HepG2 (cell line): ENCODE results near the gene FER1L5. TPM values are rescaled to one million over a fixed set of nuclear protein-coding genes. Genes with fewer than 3 reads are reported as not detected.

Experiments
- ATAC-seq: fragments of 200-7000 bp; cut with Tn5 transposase; 3 replicates; pipeline ENCODE4 v1.9.1; 2020; ENCODE audit warnings: mild to moderate bottlenecking, moderate library complexity
- BruUV-seq: library from RNA; stranded (reverse); fragments of 400-500 nt; replicated peaks from 2 replicates; lab custom pipeline; 2021; lab: Mats Ljungman, UMichigan
- CTCF ChIA-PET: fragments of 300-600 bp; formaldehyde crosslinking; extraction: SDS; loops from one replicate; lab custom pipeline; 2021; ENCODE audit warnings: low total read pairs, inconsistent platforms, low intra/inter-chr PET ratio; lab: Yijun Ruan, JAX
- POLR2A ChIA-PET: fragments of 350-600 bp; sonication (Branson Sonifier 250); formaldehyde crosslinking; loops from one replicate; lab custom pipeline; 2020; ENCODE audit warnings: antibody characterized with exemption, inconsistent platforms; lab: Yijun Ruan, JAX
- DNase-seq: peaks from one replicate; pipeline ENCODE4 v3.0.0-alpha.2; 2015; ENCODE audit warnings: low spot score
- FAIRE-seq: peaks from 3 replicates; lab custom pipeline; 2011; peaks lifted over from hg19 to GRCh38; lab: Jason Lieb, UNC
- H2AFZ ChIP-seq: one replicate; pipeline ENCODE4 v1.6.1; 2011; ENCODE audit warnings: low read length, inconsistent platforms
- H3K27ac ChIP-seq: fragments of 300-600 bp; 3 replicates; pipeline ENCODE4 v1.8.0; 2011; ENCODE audit warnings: mixed run types, mild to moderate bottlenecking, mixed read lengths, low read length, inconsistent platforms; ENCODE audit not compliant: insufficient read depth; ENCODE audit errors: extremely low read length
- H3K27me3 ChIP-seq, 2 experiments: fragments of 200-600 bp in 1 of 2; 2 replicates in 1 of 2; 3 replicates in 1 of 2; pipeline versions ENCODE4 v1.6.0 to v1.8.0; 2011; ENCODE audit warnings: low read length in 2 of 2, mild to moderate bottlenecking in 2 of 2, moderate library complexity in 2 of 2, inconsistent platforms in 1 of 2; ENCODE audit not compliant: insufficient read depth in 2 of 2, control insufficient read depth in 1 of 2
- H3K36me3 ChIP-seq, 2 experiments: fragments of 200-600 bp in 1 of 2; replicated peaks in 1 of 2; 2 replicates in 1 of 2; 3 replicates in 1 of 2; pipeline versions ENCODE4 v1.5.1 to v1.8.0; 2011; ENCODE audit warnings: low read length in 2 of 2, inconsistent platforms in 1 of 2; ENCODE audit not compliant: insufficient read depth in 2 of 2, control insufficient read depth in 1 of 2
- H3K4me1 ChIP-seq: 2 replicates; pipeline ENCODE4 v1.5.1; 2012; ENCODE audit warnings: low read length, inconsistent platforms; ENCODE audit not compliant: insufficient read depth
- H3K4me2 ChIP-seq: 2 replicates; pipeline ENCODE4 v1.6.0; 2011; ENCODE audit warnings: low read depth, low read length, inconsistent platforms
- H3K4me3 ChIP-seq, 3 experiments: fragments of 200-600 bp in 1 of 3; sonication (generic), shearing (Covaris generic) in 1 of 3; replicated peaks in 1 of 3; 2 replicates each; pipeline ENCODE4 v1.5.1; 2011 to 2016; ENCODE audit warnings: low read length in 3 of 3, inconsistent platforms in 2 of 3, low read depth in 2 of 3, mild to moderate bottlenecking in 2 of 3, control low read depth in 1 of 3, mixed read lengths in 1 of 3; ENCODE audit not compliant: insufficient read depth in 1 of 3
- H3K79me2 ChIP-seq: one replicate; pipeline ENCODE4 v1.6.1; 2011; ENCODE audit warnings: low read length, inconsistent platforms; ENCODE audit not compliant: insufficient read depth
- H3K9ac ChIP-seq: 2 replicates; pipeline ENCODE4 v1.6.0; 2011; ENCODE audit warnings: mild to moderate bottlenecking, low read depth, low read length, inconsistent platforms; ENCODE audit not compliant: insufficient read depth
- H3K9me3 ChIP-seq: 2 replicates; pipeline ENCODE4 v1.5.1; 2012; ENCODE audit warnings: mild to moderate bottlenecking, low read length
- H4K20me1 ChIP-seq: 2 replicates; pipeline ENCODE4 v1.6.0; 2011; ENCODE audit warnings: inconsistent platforms, mild to moderate bottlenecking, low read length, moderate library complexity; ENCODE audit not compliant: insufficient read depth
- AGO2 ChIP-seq: fragments of 200-400 bp; formaldehyde crosslinking; optimal IDR thresholded peaks from 2 replicates; pipeline ENCODE3; 2017; ENCODE audit warnings: mild to moderate bottlenecking, low read depth, low read length, moderate library complexity
- ARNTL ChIP-seq: sonication (generic); formaldehyde crosslinking; IDR thresholded peaks from 2 replicates; pipeline ENCODE4 v1.4.0; 2020; ENCODE audit warnings: mild to moderate bottlenecking, missing genetic modification reagents
- ESRRA ChIP-seq: sonication (generic); formaldehyde crosslinking; IDR thresholded peaks from 2 replicates; pipeline ENCODE4 v1.5.1; 2020; ENCODE audit warnings: mild to moderate bottlenecking, low read depth, missing genetic modification reagents
- HOXA5 ChIP-seq: sonication (generic); formaldehyde crosslinking; IDR thresholded peaks from 2 replicates; pipeline ENCODE4 v1.4.0; 2020; ENCODE audit warnings: missing genetic modification reagents
- HOXA9 ChIP-seq: sonication (generic); formaldehyde crosslinking; IDR thresholded peaks from 2 replicates; pipeline ENCODE4 v1.8.1; 2022; ENCODE audit warnings: missing genetic modification reagents, mild to moderate bottlenecking, moderate library complexity, borderline replicate concordance
- POLR2A ChIP-seq, 2 experiments: IDR thresholded peaks; 2 replicates each; pipeline ENCODE4 v1.6.1; 2011; ENCODE audit warnings: low read depth in 2 of 2, low read length in 2 of 2, mild to moderate bottlenecking in 1 of 2, moderate library complexity in 1 of 2; ENCODE audit not compliant: insufficient read depth in 1 of 2
- RBM22 ChIP-seq: fragments of 200-400 bp; formaldehyde crosslinking; optimal IDR thresholded peaks from 2 replicates; pipeline ENCODE3; 2017; ENCODE audit warnings: mild to moderate bottlenecking, low read length, moderate library complexity
- SKI ChIP-seq: fragments of 450-650 bp; IDR thresholded peaks from one replicate; pipeline ENCODE4 v1.6.1; 2018; ENCODE audit warnings: mild to moderate bottlenecking; ENCODE audit not compliant: partially characterized antibody
- ZNF335 ChIP-seq: sonication (generic); formaldehyde crosslinking; IDR thresholded peaks from 2 replicates; pipeline ENCODE4 v1.4.0; 2020; ENCODE audit warnings: missing genetic modification reagents
- ZNF354B ChIP-seq: sonication (generic); formaldehyde crosslinking; IDR thresholded peaks from 2 replicates; pipeline ENCODE4 v1.8.0; 2022; ENCODE audit warnings: mild to moderate bottlenecking, missing genetic modification reagents
- ZNF441 ChIP-seq: sonication (generic); formaldehyde crosslinking; IDR thresholded peaks from 2 replicates; pipeline ENCODE4 v1.7.0; 2021; ENCODE audit warnings: missing genetic modification reagents, borderline replicate concordance
- ZNF788 ChIP-seq: sonication (generic); formaldehyde crosslinking; IDR thresholded peaks from 2 replicates; pipeline ENCODE4 v1.5.0; 2020; ENCODE audit warnings: mild to moderate bottlenecking, missing genetic modification reagents, borderline replicate concordance
- WGBS: methylation state at CpG from one replicate; pipeline ENCODE4 v1.1.6; 2017; ENCODE audit warnings: low lambda C conversion rate; 5-methylcytosine and 5-hydroxymethylcytosine counted together
- in situ Hi-C: cut with HindIII; loops from 2 replicates; pipeline ENCODE4 v1.10.0; 2017; ENCODE audit warnings: low pct_unique_long_range_greater_than_20kb; ENCODE audit not compliant: extremely low pct_ligation_motif_present
- intact Hi-C: fragments of 100-400 bp; cut with micrococcal nuclease; formaldehyde crosslinking; loops from one replicate; pipeline ENCODE4 v1.10.0; 2022; ENCODE audit not compliant: unreplicated experiment
- polyA plus RNA-seq, 8 experiments: library from polyadenylated mRNA; depleted of rRNA in 3 of 8; stranded (reverse) in 7 of 8; unstranded in 1 of 8; fragments of >200 nt; fragmentation: Illumina TruSeq in 4 of 8; extraction: Trizol in 4 of 8; gene quantifications; 2 replicates each; pipeline versions ENCODE4 v1.2.1 to v1.2.3, GENCODE V29; 2011 to 2016; ENCODE audit warnings: low read depth in 4 of 8, missing spikeins in 1 of 8, mixed read lengths in 1 of 8; ENCODE audit not compliant: insufficient read depth in 1 of 8
- total RNA-seq, 5 experiments: library from RNA; depleted of rRNA; stranded (reverse); fragments of >200 nt; fragmentation: Illumina TruSeq; extraction: Trizol; gene quantifications; 2 replicates each; pipeline ENCODE4 v1.2.3, GENCODE V29; 2016; ENCODE audit warnings: low read depth in 1 of 5
- TF ChIP-seq, protein P1 (sequence below): sonication (generic); formaldehyde crosslinking; IDR thresholded peaks from 2 replicates; pipeline ENCODE4 v1.5.1; 2020; ENCODE audit warnings: missing genetic modification reagents, mild to moderate bottlenecking, borderline replicate concordance
- TF ChIP-seq, protein P2 (sequence below): sonication (generic); formaldehyde crosslinking; IDR thresholded peaks from 2 replicates; pipeline ENCODE4 v1.4.0; 2020; ENCODE audit warnings: missing genetic modification reagents, borderline replicate concordance

FER1L5 gene
- total and polyA plus RNA-seq, 2 of the 13 experiments (the other 11 are each of a cell fraction or from before 2014, with no cell fraction given) = 0.02 to 0.08 TPM

DNA sequence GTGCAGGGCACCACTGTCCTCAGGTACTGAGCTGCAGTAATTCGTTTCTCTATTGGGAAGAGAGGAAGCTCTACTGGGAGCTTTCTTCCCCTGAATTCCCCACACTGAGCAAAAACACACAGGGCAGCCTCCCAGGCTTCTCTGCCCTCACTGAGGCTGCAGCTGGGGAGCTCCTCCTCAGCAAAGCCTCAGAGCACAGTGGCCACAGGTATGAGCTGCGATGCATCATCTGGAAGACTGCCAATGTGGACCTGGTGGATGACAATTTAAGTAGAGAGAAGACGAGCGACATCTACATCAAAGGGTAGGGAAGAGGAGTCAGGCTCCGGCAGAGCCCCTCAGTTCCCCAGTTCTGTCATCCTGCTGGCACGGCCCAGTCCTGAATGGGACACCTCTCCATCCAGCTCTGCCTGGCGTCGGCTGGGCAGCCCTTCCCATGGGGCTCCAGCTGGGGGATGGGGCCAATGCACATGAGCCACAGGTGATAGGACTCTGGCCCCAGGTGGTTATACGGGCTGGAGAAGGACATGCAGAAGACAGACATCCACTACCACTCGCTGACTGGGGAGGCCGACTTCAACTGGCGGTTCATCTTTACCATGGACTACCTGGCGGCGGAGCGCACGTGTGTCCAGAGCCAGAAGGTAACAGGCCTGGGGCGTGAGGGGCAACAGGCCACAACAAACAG lies 59.7 kb downstream of the FER1L5 start:
- Histone ChIP-seq H3K4me3 (no peak overlapping the region), H3K4me1 (no peaks in the 10 kb centered on the region), H3K27me3 (no peaks in the 10 kb centered on the region), H2AFZ (no peak overlapping the region), H3K79me2 (no peaks in the 10 kb centered on the region), H3K4me2 (no peak overlapping the region), H3K9ac (no peak overlapping the region), H3K36me3 (peaks cover 13 to 31% of the 10 kb centered on the region in 2 experiments; a peak in 4 of 5 replicates), H3K9me3 (no peaks in the 10 kb centered on the region), H4K20me1 (no peaks in the 10 kb centered on the region; the same call in 1 of the 2 replicates), H3K27ac (no peak overlapping the region)
- POLR2A ChIA-PET = no interaction called here
- WGBS = 93% methylated on average over 17 of the region's 17 CpGs
- TF ChIP-seq, protein P1, sequence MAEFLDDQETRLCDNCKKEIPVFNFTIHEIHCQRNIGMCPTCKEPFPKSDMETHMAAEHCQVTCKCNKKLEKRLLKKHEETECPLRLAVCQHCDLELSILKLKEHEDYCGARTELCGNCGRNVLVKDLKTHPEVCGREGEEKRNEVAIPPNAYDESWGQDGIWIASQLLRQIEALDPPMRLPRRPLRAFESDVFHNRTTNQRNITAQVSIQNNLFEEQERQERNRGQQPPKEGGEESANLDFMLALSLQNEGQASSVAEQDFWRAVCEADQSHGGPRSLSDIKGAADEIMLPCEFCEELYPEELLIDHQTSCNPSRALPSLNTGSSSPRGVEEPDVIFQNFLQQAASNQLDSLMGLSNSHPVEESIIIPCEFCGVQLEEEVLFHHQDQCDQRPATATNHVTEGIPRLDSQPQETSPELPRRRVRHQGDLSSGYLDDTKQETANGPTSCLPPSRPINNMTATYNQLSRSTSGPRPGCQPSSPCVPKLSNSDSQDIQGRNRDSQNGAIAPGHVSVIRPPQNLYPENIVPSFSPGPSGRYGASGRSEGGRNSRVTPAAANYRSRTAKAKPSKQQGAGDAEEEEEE = no peak
- TF ChIP-seq ESRRA (no peak), ZNF788 (CRISPR knock-in tag) (no peak), SKI (no peak), HOXA9 (no peak), RBM22 (peak; percentile 80), ARNTL (CRISPR knock-in tag) (no peak), ZNF335 (CRISPR knock-in tag) (no peak), ZNF354B (CRISPR knock-in tag) (no peak), POLR2A (IDR thresholded peaks at IDR 0.05; ENCODE audit: insufficient read depth in 1 of 2, low read depth in 2 of 2, low read length in 2 of 2) (0 out of 4 replicates have a peak, but pooled peaks of 1 of the 2 experiments have one; percentile 24), HOXA5 (CRISPR knock-in tag) (no peak), AGO2 (peak; percentile 39), ZNF441 (CRISPR knock-in tag) (no peak)
- TF ChIP-seq, protein P2, sequence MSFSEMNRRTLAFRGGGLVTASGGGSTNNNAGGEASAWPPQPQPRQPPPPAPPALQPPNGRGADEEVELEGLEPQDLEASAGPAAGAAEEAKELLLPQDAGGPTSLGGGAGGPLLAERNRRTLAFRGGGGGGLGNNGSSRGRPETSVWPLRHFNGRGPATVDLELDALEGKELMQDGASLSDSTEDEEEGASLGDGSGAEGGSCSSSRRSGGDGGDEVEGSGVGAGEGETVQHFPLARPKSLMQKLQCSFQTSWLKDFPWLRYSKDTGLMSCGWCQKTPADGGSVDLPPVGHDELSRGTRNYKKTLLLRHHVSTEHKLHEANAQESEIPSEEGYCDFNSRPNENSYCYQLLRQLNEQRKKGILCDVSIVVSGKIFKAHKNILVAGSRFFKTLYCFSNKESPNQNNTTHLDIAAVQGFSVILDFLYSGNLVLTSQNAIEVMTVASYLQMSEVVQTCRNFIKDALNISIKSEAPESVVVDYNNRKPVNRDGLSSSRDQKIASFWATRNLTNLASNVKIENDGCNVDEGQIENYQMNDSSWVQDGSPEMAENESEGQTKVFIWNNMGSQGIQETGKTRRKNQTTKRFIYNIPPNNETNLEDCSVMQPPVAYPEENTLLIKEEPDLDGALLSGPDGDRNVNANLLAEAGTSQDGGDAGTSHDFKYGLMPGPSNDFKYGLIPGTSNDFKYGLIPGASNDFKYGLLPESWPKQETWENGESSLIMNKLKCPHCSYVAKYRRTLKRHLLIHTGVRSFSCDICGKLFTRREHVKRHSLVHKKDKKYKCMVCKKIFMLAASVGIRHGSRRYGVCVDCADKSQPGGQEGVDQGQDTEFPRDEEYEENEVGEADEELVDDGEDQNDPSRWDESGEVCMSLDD (CRISPR knock-in tag) = no peak
- no TSS peak for BruUV-seq
- intact Hi-C loops (no loop called here), in situ Hi-C loops (no loop called here)
- no peak for FAIRE-seq
- no peak for DNase-seq
- no peak for ATAC-seq
- CTCF ChIA-PET = no interaction called here
